Epithelial cell of esophagus (primary cell): ENCODE results near the gene AP1G1.
A peak's percentile ranks its signal among the peaks of the same experiment; 100 is the strongest.

Source experiments
- DNase-seq: peaks from one replicate; pipeline ENCODE4 v3.0.0; 2010; ENCODE audit warnings: low read depth
- H3K4me3 ChIP-seq: 2 replicates; pipeline ENCODE4 v1.5.1; 2011; ENCODE audit warnings: mild to moderate bottlenecking, low read length, control low read depth
- CTCF ChIP-seq: IDR thresholded peaks from 2 replicates; pipeline ENCODE4 v1.5.1; 2011; ENCODE audit warnings: low read depth, mild to moderate bottlenecking, low read length, control low read depth, inconsistent platforms; ENCODE audit not compliant: insufficient read depth; ENCODE audit errors: missing control alignments

The AP1G1 gene

GRCh38 chr16:71722801-71723536, 85.7 kb downstream of the AP1G1 start:
- H3K4me3 ChIP-seq, result peak overlapping the region; percentile 73
- peak; percentile 79 for DNase-seq
- no peak for TF ChIP-seq CTCF

DNA sequence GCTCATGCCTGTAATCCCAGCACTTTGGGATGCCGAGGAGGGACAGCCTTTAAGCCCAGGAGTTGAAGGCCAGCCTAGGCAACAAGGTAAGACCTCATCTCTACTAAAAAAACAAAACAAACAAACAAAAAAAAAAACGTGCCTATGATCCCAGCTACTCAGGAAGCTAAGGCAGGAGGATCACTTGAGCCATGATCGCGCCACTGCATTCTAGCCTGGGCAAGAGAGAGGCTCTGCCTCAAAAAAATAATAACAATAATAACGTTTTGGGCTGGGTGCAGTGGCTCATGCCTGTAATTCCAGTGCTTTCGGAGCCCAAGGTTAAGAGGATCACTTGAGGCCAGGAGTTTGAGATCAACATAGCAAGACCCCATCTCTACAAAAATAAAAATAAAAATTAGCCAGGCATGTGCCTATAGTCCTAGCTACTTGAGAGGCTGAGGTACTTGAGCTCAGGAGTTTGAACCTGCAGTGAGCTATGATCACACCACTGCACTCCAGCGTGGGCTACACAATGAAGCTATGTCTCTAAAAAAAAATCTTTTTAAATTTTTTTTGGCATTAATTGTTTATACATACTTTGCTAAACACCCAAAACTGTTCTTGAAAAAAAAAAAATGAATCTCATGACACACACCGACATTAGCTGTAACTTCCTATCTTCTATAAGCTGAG, 87.4 kb downstream of the AP1G1 start:
- TF ChIP-seq CTCF, result no peak

GRCh38 chr16:71712501-71712900, 96.1 kb downstream of the AP1G1 start:
- TF ChIP-seq CTCF, result no peak
- no peak overlapping the region for H3K4me3 ChIP-seq
- no peak for DNase-seq

More for the DNA sequence above, 87.4 kb downstream of the AP1G1 start:
- no peak overlapping the region for H3K4me3 ChIP-seq
- no peak for DNase-seq

GRCh38 chr16:71711789-71712188, 96.8 kb downstream of the AP1G1 start:
- no peak overlapping the region for H3K4me3 ChIP-seq
- TF ChIP-seq CTCF, result no peak
- DNase-seq, result peak; percentile 19

DNA sequence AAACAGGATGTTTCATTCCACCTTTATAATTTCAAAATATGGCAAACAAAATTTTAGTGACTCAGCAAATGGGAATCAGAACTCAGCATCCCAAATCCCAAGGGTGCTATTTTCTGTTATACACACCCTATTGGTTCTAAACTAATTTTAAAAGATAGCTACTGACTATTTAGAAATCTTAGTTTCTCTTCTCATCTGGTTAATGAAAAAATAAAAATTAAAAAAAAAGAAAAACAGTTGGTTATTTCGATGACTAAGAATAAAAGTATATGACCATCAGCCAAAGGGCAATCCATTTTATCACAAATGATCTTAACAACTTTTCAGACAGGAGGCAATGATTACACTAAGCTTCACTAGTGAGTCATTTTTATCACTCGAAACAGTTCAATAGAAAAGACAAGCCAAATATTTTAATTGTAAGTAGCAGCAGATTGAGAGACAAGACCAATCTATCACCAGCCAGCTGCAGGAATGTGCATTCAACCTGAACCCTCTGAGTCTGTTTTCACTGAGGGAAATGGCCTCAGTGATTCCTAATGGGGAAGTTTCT, 99.3 kb downstream of the AP1G1 start:
- no peak overlapping the region for H3K4me3 ChIP-seq
- peak; percentile 10 for DNase-seq
- TF ChIP-seq CTCF, result no peak

DNA sequence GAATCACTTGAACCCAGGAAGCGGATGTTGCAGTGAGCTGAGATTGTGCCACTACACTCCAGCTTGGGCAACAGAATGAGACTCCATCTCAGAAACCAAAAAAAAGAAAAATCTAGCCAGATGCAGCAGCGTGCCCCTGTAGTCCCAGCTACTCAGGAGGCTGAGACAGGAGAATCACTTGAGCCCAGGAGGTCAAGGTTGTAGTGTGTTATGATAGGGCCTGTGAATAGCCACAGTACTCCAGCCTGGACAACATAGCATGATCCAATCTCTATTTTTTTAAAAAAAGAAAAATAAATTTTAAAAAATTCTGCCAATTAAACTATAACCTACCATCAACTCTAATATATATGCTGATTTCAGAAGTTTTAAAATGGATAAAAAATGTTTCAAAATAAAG, 99.9 kb downstream of the AP1G1 start:
- no peak for DNase-seq
- TF ChIP-seq CTCF, result no peak
- no peak overlapping the region for H3K4me3 ChIP-seq
